HepG2 (cell line): ENCODE measurements around the gene PTPRD. TPM values are rescaled to one million over a fixed set of nuclear protein-coding genes. Genes with fewer than 3 reads are reported as not detected.

Source experiments
- ARHGAP35 ChIP-seq: sonication (generic); formaldehyde crosslinking; IDR thresholded peaks from 2 replicates; pipeline ENCODE4 v1.9.0; 2022; ENCODE audit warnings: mild to moderate bottlenecking, inconsistent platforms, moderate library complexity, missing genetic modification reagents, borderline replicate concordance
- MED1 ChIP-seq: sonication (generic); formaldehyde crosslinking; IDR thresholded peaks from 2 replicates; pipeline ENCODE4 v1.4.0; 2020; ENCODE audit warnings: missing genetic modification reagents
- PAXIP1 ChIP-seq: sonication (generic); formaldehyde crosslinking; conservative IDR thresholded peaks from 2 replicates; pipeline ENCODE4 v1.4.0; 2020; ENCODE audit warnings: mild to moderate bottlenecking, missing genetic modification reagents, moderate library complexity
- RXRB ChIP-seq: IDR thresholded peaks from 2 replicates; pipeline ENCODE4 v1.6.1; 2016; ENCODE audit warnings: borderline replicate concordance, missing genetic modification reagents, missing compliant biosample characterization
- TERF1 ChIP-seq: sonication (generic); formaldehyde crosslinking; IDR thresholded peaks from 2 replicates; pipeline ENCODE4 v1.8.0; 2022; ENCODE audit warnings: mild to moderate bottlenecking, missing genetic modification reagents, moderate library complexity
- THRA ChIP-seq: sonication (generic); formaldehyde crosslinking; IDR thresholded peaks from 2 replicates; pipeline ENCODE4 v1.4.0; 2020; ENCODE audit warnings: missing genetic modification reagents, borderline replicate concordance
- ZNF280D ChIP-seq: sonication (generic); formaldehyde crosslinking; IDR thresholded peaks from 2 replicates; pipeline ENCODE4 v1.5.1; 2020; ENCODE audit warnings: mild to moderate bottlenecking, missing genetic modification reagents
- polyA plus RNA-seq, 8 experiments: library from polyadenylated mRNA; depleted of rRNA in 3 of 8; stranded (reverse) in 7 of 8; unstranded in 1 of 8; fragments of >200 nt; fragmentation: Illumina TruSeq in 4 of 8; extraction: Trizol in 4 of 8; gene quantifications; 2 replicates each; pipeline versions ENCODE4 v1.2.1 to v1.2.3, GENCODE V29; 2011 to 2016; ENCODE audit warnings: low read depth in 4 of 8, missing spikeins in 1 of 8, mixed read lengths in 1 of 8; ENCODE audit not compliant: insufficient read depth in 1 of 8
- total RNA-seq, 5 experiments: library from RNA; depleted of rRNA; stranded (reverse); fragments of >200 nt; fragmentation: Illumina TruSeq; extraction: Trizol; gene quantifications; 2 replicates each; pipeline ENCODE4 v1.2.3, GENCODE V29; 2016; ENCODE audit warnings: low read depth in 1 of 5

Gene PTPRD
- total and polyA plus RNA-seq, 2 of the 13 experiments (the other 11 are each of a cell fraction or from before 2014, with no cell fraction given) = 0.05 TPM; not detected in 1

- TF ChIP-seq PAXIP1 (CRISPR knock-in tag) (0 out of 2 replicates have a peak, but pooled peaks have one; percentile 12), RXRB (CRISPR knock-in tag) (peak; percentile 54; the same call in 1 of the 2 replicates), MED1 (CRISPR knock-in tag) (no peak), ZNF280D (CRISPR knock-in tag) (no peak), TERF1 (CRISPR knock-in tag) (no peak), THRA (CRISPR knock-in tag) (peak; percentile 93), ARHGAP35 (CRISPR knock-in tag) (no peak)
These were observed 860.1 kb downstream of the PTPRD start (continued) for GRCh38 chr9:9752722-9753121.
